Fibroblast of skin of back (primary cell): ENCODE data around the gene C9orf50.
A peak's percentile ranks its signal among the peaks of the same experiment; 100 is the strongest.
"Not testable (repeated sequence)": the region's sequence is repeated elsewhere in the genome, so short reads cannot be mapped to it uniquely, and the experiment has no call there.

Experiments
- DNase-seq: peaks from one replicate; pipeline ENCODE4 v3.0.0-alpha.2; 2013

C9orf50 gene

DNA sequence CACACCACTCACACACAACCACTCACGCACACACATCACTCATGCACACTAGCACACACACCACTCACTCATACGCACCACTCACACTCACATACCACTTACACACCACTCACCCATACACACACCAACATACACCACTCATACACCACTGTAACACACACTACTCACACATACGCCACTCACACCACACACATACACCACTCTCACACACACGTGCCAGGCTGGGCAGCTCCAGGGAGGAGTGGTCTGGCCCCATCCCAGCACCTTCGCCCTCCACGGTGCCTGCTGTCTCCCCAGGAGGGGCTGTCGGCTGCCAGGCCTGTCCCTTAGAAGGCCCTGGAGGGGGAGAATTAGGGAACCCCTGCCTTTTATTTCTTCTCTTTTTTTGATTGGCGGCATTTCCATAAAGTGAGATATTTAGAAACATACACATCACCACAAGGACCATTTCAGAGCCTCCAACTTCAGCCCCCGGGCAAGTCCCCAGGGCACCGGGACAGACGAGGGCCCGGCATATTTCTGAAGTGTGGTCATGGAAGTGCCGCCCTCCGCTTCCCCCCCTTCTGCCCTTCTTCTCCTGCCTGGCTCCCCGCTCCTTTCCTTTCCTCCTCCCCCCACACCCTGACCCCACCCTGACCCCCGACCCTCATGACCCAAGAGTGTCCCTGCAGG, 27.3 kb upstream of the C9orf50 start:
- peak; percentile 85 for DNase-seq

DNA sequence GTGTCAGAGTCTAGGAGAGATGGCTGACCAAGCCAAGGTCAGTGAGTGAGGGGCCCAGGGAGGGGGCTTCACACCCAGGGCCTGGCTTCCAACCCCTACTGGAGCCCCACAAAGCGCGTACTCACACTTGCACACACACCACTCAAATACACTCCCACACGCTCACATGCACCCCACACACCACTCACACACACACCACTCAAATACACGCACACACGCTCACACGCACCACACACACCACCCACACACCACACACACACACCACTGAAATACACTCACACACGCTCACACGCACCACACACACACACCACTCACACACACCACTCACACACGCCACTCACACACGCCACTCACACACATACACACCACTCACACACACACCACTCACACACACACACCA, 26.7 kb upstream of the C9orf50 start:
- no peak for DNase-seq

DNA sequence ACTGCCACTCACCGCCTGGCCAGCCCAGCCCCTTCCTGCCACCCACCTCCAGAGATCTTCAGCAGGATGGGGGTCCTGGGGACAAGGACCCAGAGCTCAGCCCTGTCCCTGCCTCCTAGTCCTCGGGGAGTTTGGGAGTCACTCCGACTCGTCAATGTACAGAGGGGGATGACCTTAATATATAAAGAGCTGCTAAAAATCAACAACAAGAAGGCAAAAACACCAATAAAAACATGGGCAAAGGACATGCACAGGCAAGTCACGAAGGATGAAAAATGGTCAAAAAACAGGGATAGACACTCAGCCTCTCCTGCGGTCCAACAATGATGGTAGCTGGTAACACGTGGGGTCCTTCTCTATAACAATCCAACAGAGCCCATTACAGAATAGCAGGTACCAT, 25.8 kb upstream of the C9orf50 start:
- no peak for DNase-seq

DNA sequence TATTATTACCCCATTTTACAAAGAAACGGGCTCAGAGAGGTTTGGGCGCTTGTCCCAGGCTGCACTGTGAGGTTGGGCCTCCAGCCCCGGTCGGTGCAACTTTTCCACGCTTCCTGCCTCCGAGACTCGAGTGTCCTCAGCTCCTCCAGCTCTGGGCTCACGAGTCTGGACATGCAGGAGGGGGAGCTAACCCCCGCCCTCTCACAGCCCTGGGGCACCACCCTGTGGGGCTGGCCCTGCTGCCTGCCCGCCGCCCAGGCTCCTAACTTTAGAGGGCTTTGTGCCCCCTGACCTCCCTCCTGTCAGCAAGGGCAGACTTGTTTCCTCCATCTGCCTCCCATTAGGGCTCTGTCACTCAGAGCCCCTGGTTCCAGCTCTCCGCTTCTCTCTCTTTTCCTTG, 25.4 kb upstream of the C9orf50 start:
- DNase-seq = no peak

DNA sequence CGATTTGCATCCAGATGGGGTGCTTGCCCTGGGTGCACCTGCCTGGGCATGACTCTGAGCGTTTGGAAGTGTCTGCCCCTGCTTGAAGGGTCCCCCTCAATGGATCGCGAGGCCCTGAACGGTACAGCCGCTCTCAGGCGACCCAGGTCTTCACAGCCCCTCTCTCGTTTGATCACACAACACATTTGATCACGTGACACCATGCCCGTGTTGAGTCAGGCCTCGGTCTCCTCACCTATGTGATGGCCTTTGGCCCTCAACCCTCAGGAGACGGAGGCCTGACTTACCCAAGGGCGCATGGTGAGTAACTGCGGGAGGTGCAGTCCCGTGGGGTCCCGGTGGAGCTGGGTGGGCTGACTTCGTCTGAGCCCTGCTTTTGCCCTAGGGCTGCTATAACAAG, 24.0 kb upstream of the C9orf50 start:
- DNase-seq = no peak

DNA sequence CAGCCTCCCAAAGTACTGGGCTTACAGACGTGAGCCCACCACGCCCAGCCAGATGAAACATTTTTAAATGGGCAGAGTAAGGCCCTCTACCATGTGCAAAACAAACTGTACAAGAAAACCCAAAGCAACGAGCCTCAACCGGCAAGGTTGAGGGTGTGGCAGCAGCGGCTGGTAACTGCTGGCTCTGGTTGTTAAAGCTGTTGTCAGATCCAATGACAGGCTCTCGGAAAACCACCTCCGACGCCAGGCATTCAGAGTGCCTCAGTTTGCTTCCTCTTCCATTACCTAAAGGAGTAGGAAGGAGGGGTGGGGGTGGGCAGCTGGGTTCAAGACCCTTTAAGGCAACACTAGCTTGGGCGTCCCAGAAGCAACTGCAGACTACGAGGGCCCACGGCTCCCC, 23.5 kb upstream of the C9orf50 start:
- no peak for DNase-seq

DNA sequence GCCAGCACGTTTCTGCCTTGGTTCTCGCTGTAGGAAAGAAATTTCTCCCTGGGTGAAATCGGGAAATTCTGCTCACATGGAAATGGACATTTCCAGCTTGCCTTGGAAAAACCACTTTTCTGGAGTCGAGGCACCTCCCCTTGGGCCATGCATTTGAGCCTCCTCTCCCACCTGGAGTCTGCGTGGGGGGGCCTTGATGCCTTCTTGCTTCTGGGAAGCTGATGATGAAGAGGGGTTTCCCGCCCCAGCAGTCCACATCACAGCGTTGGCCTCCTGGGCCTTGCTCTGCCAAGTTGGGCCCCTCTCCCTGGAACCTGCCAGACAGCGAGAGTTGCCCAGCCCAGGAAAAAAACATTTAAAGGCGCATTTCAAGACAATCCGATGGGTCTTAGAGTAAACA, 22.8 kb upstream of the C9orf50 start:
- no peak for DNase-seq

DNA sequence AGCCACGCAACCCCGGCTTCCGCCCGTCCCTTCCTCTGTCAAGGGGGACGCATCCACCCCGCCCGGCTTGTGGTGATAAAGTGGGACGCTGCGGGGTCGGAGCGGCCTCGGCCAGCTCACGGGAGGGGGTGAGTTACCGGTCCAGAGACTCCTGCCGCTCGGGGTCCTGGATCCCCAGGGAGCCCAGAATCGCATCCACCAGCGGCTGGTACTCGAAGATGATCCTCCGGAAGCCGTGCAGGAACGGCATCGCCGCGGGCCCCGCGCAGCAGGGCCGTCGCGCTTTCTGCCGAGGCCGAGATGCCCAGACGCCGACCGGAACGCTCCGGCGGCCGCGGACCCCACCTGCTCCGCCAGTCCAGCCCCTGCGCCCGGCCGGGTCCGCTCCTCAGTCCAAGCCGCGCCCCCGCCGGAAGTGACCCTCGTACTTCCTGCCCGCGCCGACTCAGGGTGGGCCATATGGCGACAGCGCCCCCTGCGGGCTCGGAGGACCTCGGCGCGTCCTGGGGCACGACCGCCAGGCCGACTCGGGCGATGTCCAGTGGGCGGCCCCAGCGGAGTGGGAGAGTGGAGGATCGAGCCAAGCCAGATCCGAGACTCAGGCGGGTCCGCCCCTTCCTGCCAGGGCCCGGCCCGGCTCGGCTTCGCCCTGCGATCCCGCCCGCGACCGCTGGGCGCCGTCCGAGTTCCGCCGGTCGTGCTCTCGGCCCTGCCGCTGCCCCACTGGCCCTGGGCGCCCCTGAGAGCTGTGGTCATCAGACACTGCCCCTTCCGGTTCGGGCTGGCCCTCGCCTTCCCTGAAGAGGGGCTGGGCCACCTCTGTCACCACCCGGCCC, 21.1 kb upstream of the C9orf50 start, which contains the start of gene ASB6:
TSS of gene ASB6 (minus strand) at position 402 of the 836 bp plus-strand sequence. CDS start at position 250, 152 bp downstream.
- peak; percentile 95 for DNase-seq

DNA sequence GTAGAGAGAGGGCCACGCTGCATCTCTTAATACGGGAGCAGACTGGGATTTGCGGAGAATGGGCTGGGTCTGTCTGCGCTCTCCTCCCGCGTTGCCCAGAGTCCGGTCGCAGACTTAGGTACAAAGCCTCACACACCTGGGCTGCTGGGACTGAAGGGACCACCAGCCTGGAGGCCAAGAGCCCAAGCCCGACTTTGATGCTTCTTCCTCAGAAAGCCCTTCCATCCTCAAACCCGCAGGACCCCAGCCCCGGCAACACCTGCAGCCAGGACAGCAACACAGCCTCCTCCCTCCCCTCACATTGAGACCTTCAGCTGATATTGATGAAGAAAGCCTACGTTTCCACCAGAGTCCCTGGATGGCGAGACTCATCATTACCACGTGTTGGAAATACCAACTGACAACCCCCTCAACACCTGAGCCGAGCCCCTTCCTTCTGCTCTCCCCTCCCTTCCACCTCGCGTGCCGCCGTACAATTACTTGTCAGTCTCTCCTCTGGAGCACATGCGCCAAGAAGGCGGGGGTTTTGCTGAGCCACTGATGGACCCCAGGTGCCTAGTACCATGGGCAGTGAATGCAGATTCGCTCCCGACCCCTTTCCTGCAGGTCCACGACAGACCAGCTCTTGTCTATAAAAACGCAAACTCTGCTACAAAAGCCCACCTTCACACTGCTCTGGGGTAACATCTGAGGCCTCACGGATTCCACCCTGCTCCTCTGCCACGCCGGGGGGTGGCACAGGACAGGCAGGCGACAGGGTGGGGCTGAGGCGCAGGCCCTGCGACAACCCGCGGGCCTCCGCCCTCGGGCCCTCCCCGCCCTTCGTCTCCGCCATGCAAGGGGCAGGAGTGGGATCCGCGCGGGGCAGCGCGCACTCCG, 20.2 kb upstream of the C9orf50 start:
- no peak for DNase-seq

DNA sequence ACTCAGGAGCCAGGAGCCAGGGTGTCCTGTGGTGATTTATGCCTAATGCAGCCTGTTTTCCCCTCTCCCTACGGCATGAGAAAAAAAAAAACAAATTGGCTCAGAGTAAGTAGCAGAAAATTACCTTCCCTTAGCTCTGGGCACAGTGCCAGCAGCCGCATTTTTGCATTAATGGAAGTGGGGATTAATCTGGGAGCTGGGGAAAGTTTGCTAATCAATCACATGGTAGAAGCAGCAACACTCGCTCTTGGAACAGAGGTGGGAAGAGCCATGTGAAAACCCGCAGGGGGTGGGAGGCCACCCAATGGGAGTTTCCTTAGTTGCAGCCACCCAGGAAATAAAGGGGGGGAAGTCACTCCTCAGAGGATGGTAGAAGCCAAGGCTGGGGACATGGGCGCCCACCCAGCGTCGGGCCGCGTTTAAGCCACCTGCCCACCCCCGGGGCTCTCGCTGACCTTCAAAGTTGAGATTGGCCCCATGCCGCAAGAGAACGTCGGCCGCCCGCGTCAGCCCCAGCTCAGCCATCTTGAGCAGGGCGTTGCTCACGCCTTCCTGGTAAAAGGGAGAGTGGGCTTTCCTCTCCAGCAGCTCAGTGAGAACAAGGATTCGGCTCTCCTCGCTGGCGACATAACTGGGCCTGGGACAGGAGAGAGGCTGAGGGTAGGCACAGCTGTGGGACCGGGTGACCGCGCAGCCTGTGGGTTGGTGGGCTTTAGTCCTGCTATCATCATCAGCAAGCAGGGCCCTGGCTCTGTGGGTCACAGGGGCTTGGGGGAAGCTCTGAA, 19.4 kb upstream of the C9orf50 start:
- no peak for DNase-seq

DNA sequence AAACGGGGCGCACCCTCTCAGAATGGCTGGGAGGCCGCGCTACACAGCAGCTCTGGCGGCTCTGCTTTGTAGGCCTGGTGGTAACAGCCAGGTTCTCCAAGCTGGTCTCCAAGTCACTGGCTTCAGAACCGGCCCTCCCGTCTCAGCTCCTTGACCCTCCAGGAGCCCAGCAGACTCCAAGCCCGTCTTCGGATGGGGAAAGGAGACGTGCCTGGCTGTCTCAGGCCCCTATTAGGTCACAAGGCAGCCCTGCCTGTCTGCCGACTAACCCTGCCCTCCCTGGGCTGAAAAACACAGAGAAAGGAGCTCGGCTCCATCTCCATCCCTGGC, 18.8 kb upstream of the C9orf50 start:
- no peak for DNase-seq

DNA sequence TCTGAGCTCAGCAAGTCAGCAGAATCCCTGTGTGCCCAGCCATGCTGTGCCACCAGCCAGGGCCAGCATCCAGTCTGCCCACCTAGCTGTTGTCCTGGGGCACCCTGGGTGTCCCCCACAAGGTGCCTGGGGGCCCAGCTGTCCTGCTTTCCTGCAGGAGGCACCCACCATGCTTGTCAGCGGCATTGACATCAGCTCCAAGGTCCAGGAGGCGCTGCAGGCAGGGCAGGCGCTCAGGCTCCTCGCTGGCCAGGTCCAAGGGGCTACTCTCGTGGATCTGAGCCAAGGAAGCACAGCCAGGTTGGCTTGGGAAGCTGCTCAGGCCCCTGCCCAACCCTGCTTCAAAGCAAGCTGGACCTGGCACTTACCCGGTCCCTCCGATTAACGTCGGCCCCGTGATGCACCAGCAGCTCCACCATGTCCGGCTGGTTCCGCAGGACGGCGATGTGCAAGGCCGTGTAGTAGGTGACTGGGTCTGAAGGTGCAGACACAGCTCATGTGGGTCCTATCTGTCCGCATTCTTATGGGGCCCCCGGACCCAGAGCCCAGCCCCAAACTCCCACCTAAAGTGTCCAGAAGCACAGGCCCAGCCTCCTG, 18.2 kb upstream of the C9orf50 start:
- no peak for DNase-seq

DNA sequence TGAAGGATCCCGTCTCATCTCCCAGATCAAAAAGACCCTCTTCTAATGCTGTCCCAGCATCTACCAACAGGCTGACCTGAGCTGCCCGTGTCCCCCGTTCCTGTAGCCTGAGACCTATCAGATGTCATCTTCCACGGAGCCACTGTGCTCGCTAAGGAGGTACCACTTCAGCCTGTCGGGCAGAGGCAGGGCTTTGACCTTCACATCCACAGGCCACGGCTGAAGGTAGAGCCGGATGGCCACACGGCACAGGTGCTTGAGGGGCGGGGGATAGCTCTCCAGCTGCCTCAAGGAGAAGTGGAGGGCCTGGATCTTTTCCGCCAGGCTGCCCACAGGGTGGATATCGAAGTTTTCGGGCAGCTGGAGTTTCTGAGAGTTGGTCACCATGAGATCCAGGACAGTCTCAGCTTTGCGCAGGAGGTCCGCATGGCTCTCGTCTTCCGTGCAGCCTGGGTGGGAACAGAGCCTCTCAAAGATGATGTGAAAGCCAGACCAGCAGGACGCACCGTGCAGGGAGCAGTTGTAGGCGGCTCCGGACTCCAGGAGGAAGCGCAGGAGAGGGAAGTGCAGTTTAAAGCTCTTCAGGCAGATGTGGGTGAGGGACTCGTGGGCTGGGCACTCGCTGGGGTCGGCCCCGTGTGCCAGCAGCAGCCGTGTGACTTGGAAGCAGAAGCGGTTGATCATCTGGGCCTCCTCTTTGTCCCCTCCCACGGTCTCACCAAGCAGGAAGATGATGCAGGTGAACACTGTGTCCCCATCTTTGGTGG, 17.0 kb upstream of the C9orf50 start:
- DNase-seq = no peak

DNA sequence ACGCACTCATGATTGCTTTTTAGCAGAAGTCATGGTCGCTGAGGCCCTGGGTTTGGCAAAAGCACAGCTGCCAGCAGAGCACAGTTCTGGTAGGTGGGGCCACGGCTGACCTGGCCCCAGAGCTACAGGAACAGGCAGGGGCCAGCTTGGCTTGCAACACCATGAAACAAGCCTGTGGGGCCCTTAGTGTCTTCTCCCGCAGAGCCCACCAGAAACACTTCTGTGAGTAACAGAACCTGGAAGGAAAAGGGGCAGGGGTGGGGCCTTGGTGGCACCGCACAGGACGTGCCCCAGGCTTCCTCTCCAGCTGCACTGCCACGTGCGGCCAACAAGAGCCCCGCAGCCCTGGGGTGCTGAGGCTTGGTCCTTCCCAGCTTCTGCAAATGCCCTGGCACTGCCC, 16.2 kb upstream of the C9orf50 start:
- no peak for DNase-seq

DNA sequence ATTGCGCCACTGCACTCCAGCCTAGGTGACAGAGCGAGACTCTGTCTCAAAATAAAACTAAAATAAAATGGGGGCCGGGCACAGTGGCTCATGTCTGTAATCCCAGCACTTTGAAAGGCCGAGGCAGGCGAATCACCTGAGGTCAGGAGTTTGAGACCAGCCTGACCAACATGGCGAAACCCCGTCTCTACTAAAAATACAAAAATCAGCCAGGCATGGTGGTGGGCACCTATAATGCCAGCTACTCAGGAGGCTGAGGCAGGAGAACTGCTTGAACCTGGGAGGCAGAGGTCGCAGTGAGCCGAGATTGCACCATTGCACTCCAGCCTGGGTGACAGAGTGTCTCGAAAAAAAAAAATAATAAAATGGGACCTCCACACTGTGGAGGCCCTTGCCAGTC, 15.4 kb upstream of the C9orf50 start:
- DNase-seq = not testable (repeated sequence)

DNA sequence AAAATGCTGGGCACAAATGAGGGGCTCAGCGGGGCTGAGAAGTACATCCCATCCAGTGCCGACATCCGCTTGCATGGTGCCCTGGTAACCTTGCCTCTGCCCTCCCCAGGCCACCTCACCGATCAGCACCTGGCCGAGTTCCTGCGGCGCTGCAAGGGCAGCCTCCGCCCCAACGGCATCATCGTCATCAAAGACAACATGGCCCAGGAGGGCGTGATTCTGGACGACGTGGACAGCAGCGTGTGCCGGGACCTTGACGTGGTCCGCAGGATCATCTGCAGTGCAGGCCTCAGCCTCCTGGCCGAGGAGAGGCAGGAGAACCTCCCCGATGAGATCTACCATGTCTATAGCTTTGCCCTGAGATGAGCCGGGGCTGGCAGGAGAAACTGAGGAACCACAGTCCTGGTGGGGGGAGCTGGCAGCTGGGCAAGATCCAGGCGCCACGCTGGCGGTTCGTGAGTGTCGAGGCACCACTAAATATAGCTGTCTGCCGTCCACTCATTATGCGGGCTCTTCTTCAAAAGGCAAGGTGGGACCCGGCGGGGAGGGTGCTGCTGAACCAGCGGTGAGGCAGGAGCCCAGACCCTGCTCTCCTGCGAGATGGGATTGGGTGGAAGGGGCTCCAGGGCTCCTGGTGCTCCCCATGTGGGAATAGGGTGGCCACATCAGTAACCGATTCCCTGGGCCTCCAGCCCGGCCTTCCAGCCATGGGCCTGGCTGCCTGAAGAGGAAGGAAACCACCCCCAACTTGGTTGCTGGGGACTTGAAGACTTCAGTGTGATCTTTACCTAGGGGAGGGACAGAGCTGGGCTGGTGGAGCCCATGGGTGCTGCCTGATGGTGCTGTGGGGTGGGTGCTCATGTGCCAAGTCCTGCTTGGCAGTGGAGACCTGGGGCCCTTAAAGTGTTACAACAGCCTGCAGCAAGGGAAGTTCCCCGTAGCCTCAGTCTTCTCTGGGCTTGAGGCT, 14.5 kb upstream of the C9orf50 start:
- no peak for DNase-seq

DNA sequence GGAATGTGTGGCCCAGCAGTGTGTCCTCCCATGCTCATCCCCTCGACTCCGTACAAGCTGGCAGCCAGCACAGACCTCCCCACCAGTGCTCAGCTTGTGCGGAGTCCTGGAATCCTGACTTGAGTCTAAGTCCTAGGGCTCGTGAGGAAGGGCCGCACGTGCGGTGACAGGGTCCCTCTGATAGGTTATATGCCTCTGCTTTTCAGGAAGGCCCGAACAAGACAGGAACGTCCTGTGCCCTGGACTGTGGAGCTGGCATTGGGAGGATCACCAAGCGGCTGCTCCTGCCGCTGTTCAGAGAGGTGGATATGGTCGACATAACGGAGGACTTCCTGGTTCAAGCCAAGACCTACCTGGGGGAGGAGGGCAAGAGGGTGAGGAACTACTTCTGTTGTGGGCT, 12.9 kb upstream of the C9orf50 start:
- no peak for DNase-seq

DNA sequence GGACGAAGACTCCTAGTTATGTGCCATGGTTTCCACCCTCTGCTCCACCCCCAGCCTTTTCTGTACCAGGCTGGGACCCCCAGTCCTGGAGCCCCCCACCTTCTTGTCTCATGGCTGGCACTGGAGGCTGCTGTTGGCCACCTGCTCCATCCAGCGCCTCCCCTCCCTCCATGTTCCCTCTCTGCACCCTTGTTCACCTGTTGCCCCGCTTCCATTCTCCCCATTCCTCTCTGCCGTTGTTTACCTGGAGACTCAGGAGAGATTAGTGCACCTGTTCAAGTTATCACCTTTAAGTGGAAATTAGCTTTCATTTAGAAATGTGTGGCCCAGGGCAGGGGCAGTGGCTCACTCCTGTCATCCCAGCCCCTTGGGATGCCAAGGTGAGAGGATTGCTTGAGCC, 12.3 kb upstream of the C9orf50 start:
- no peak for DNase-seq

DNA sequence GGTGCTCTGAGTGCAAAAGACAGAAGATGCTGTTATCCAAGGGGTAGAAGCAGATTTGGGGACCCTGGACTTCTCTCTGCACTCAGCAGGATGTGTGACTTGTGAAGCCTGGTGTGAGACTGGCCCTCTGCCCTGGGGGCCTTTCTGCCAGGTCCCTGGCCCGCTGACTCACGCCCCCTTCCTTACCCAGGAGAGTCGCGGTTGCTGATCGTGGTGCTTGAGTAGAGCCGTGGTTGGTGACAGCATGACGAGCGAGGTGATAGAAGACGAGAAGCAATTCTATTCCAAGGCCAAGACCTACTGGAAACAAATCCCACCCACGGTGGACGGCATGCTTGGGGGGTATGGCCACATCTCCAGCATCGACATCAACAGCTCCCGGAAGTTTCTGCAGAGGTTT, 11.6 kb upstream of the C9orf50 start:
- no peak for DNase-seq

DNA sequence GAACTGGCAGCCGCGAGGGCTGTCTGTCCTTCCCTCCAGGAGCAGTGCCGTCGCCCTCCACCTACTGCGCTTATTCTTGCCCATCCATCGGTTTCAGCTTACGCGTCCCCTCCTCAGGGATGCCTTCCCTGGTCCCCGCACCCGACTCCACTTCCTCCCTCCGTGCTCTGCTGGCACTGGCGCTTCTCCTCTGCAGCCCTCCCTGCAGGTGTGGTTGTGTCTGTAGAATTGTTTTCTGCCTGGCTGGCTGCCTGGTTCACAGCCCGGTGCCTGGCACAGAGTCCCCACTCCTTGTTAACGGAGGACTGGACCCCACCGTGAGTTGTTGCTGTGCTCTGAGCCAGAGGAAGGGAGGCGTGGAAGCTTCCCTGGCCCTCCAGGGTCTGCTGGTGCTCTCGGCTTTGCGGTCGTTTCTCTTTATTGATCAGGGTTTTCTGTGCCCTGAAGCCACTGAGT, 10.8 kb upstream of the C9orf50 start:
- no peak for DNase-seq
